SKM-1 (cell line): ENCODE data around the gene LYPD6B.

Experiments
- DNase-seq: peaks from one replicate; lab custom pipeline; 2025; ENCODE audit not compliant: unreplicated experiment; lab: John Stamatoyannopoulos, UW

Gene LYPD6B

GRCh38 chr2:149070681-149071320 is 32.3 kb downstream of the LYPD6B start:
- no peak for DNase-seq

- DNase-seq = no peak
Measured at GRCh38 chr2:149075105-149075504, 36.6 kb downstream of the LYPD6B start.

- no peak for DNase-seq
Measured at GRCh38 chr2:149075853-149076252, 37.4 kb downstream of the LYPD6B start.

GRCh38 chr2:149076863-149077412 is 38.4 kb downstream of the LYPD6B start:
- DNase-seq = no peak

- DNase-seq = no peak
Measured at GRCh38 chr2:149077861-149078260, 39.4 kb downstream of the LYPD6B start.

GRCh38 chr2:149080099-149080498 is 41.6 kb downstream of the LYPD6B start:
- no peak for DNase-seq

GRCh38 chr2:149080971-149081370 is 42.5 kb downstream of the LYPD6B start:
- no peak for DNase-seq

- no peak for DNase-seq
Measured at GRCh38 chr2:149082079-149082478, 43.6 kb downstream of the LYPD6B start.

GRCh38 chr2:149082735-149083134 is 44.2 kb downstream of the LYPD6B start:
- DNase-seq = no peak

GRCh38 chr2:149084924-149085795 is 46.7 kb downstream of the LYPD6B start:
- peak; percentile 71 for DNase-seq

- no peak for DNase-seq
Measured at GRCh38 chr2:149087751-149088150, 49.3 kb downstream of the LYPD6B start.

GRCh38 chr2:149089068-149089467 is 50.6 kb downstream of the LYPD6B start:
- DNase-seq = no peak

GRCh38 chr2:149090706-149091105 is 52.2 kb downstream of the LYPD6B start:
- DNase-seq = no peak

GRCh38 chr2:149093579-149093978 is 55.1 kb downstream of the LYPD6B start:
- DNase-seq = no peak

- no peak for DNase-seq
Measured at GRCh38 chr2:149094217-149095015, 55.9 kb downstream of the LYPD6B start.

- DNase-seq = no peak
Measured at GRCh38 chr2:149098701-149099100, 60.2 kb downstream of the LYPD6B start.

GRCh38 chr2:149099298-149099697 is 60.8 kb downstream of the LYPD6B start:
- no peak for DNase-seq

- DNase-seq = no peak
Measured at GRCh38 chr2:149100739-149101699, 62.5 kb downstream of the LYPD6B start.

- DNase-seq = no peak
Measured at GRCh38 chr2:149101818-149102217, 63.3 kb downstream of the LYPD6B start.

GRCh38 chr2:149103081-149103620 is 64.7 kb downstream of the LYPD6B start:
- no peak for DNase-seq
